ENCODE results near the gene CHI3L2. TPM values are rescaled to one million over a fixed set of nuclear protein-coding genes. Genes with fewer than 3 reads are reported as not detected.

The CHI3L2 gene
- polyA plus RNA-seq, 6 donors from 2014 or later = 42.6 to 239 (median 159) TPM

- DNase-seq (no peak), ATAC-seq (ENCODE audit: low read depth in 2 of 2) (no peak)
- H3K9me3 Mint-ChIP-seq = peaks cover 0 to 4% (median 4%) of the 10 kb centered on the region in 7 donors
- peaks cover 0 to 17% (median 14%) of the 10 kb centered on the region in 3 donors for H3K27me3 Mint-ChIP-seq
- peaks cover 6 to 8% of the 10 kb centered on the region in 2 donors for H3K36me3 Mint-ChIP-seq
- H3K4me1 Mint-ChIP-seq = no peaks in the 10 kb centered on the region
- H3K4me3 Mint-ChIP-seq = no peak overlapping the region
- no peak overlapping the region for H3K27ac Mint-ChIP-seq
Measured at GRCh38 chr1:111281411-111281810, 53.9 kb downstream of the CHI3L2 start.

- peaks cover 3 to 5% of the 10 kb centered on the region in 2 donors for H3K36me3 Mint-ChIP-seq
- H3K4me3 Mint-ChIP-seq = no peak overlapping the region
- H3K27me3 Mint-ChIP-seq = peaks cover 0 to 10% (median 8%) of the 10 kb centered on the region in 3 donors
- H3K9me3 Mint-ChIP-seq = peaks cover 0 to 4% (median 0%) of the 10 kb centered on the region in 7 donors
- ATAC-seq (ENCODE audit: low read depth in 2 of 2) = no peak
- H3K27ac Mint-ChIP-seq = no peak overlapping the region
- no peak for DNase-seq
- H3K4me1 Mint-ChIP-seq = no peaks in the 10 kb centered on the region
Measured at GRCh38 chr1:111283838-111284237, 56.3 kb downstream of the CHI3L2 start.

- ATAC-seq (ENCODE audit: low read depth in 2 of 2) (no peak), DNase-seq (no peak)
- no peaks in the 10 kb centered on the region for H3K4me1 Mint-ChIP-seq
- no peaks in the 10 kb centered on the region for H3K36me3 Mint-ChIP-seq
- no peaks in the 10 kb centered on the region for H3K27me3 Mint-ChIP-seq
- no peak overlapping the region for H3K27ac Mint-ChIP-seq
- no peak overlapping the region for H3K4me3 Mint-ChIP-seq
- H3K9me3 Mint-ChIP-seq = peaks cover 0 to 3% (median 0%) of the 10 kb centered on the region in 7 donors
Measured at GRCh38 chr1:111285879-111286278, 58.4 kb downstream of the CHI3L2 start.

- DNase-seq (no peak), ATAC-seq (ENCODE audit: low read depth in 2 of 2) (no peak)
- Mint-ChIP-seq H3K9me3 (peaks cover 0 to 4% (median 0%) of the 10 kb centered on the region in 7 donors), H3K36me3 (no peaks in the 10 kb centered on the region), H3K27me3 (no peaks in the 10 kb centered on the region), H3K4me1 (no peaks in the 10 kb centered on the region), H3K27ac (no peak overlapping the region), H3K4me3 (no peak overlapping the region)
Measured at GRCh38 chr1:111286912-111287311, 59.4 kb downstream of the CHI3L2 start.

- no peaks in the 10 kb centered on the region for H3K36me3 Mint-ChIP-seq
- no peak overlapping the region for H3K27ac Mint-ChIP-seq
- H3K9me3 Mint-ChIP-seq = peaks cover 0 to 4% (median 0%) of the 10 kb centered on the region in 7 donors
- ATAC-seq (ENCODE audit: low read depth in 2 of 2) = no peak
- H3K4me1 Mint-ChIP-seq = no peaks in the 10 kb centered on the region
- H3K27me3 Mint-ChIP-seq = no peaks in the 10 kb centered on the region
- no peak overlapping the region for H3K4me3 Mint-ChIP-seq
- no peak for DNase-seq
Measured at GRCh38 chr1:111289371-111289770, 61.9 kb downstream of the CHI3L2 start.

GRCh38 chr1:111290104-111290503, 62.6 kb downstream of the CHI3L2 start:
- H3K27ac Mint-ChIP-seq = no peak overlapping the region
- H3K27me3 Mint-ChIP-seq = no peaks in the 10 kb centered on the region
- ATAC-seq (ENCODE audit: low read depth in 2 of 2) = no peak
- no peak for DNase-seq
- no peaks in the 10 kb centered on the region for H3K36me3 Mint-ChIP-seq
- H3K4me1 Mint-ChIP-seq = no peaks in the 10 kb centered on the region
- H3K4me3 Mint-ChIP-seq = no peak overlapping the region
- peaks cover 0 to 4% (median 0%) of the 10 kb centered on the region in 7 donors for H3K9me3 Mint-ChIP-seq

GRCh38 chr1:111290630-111291029, 63.1 kb downstream of the CHI3L2 start, which contains the start of gene CHIA:
TSS of gene CHIA (plus strand) at chr1:111290851. CDS start at chr1:111310468, 19,617 bp downstream.
- no peak for ATAC-seq (ENCODE audit: low read depth in 2 of 2)
- no peak for DNase-seq
- no peak within 1 kb of the TSS for H3K27ac Mint-ChIP-seq
- H3K4me3 Mint-ChIP-seq = no peak within 1 kb of the TSS
- no peaks in the 10 kb centered on the region for H3K36me3 Mint-ChIP-seq
- H3K27me3 Mint-ChIP-seq = no peaks in the 10 kb centered on the region
- H3K9me3 Mint-ChIP-seq = peaks cover 0 to 5% (median 0%) of the 10 kb centered on the region in 7 donors
- H3K4me1 Mint-ChIP-seq = no peaks in the 10 kb centered on the region

Other genes starting within 250 kb of the CHI3L2 start
- 100 to 1,000 TPM; 266 to 365 (median 332) TPM for gene DRAM2, start 87.6 kb upstream of the CHI3L2 start, polyA plus RNA-seq (ENCODE audit: low read depth in 6 of 6)
- gene CEPT1, start 87.5 kb upstream of the CHI3L2 start, polyA plus RNA-seq (ENCODE audit: low read depth in 6 of 6) = 10 to 100 TPM; 52.0 to 76.1 (median 65.8) TPM
- gene DENND2D, start 27.1 kb upstream of the CHI3L2 start, polyA plus RNA-seq (ENCODE audit: low read depth in 6 of 6) = 100 to 1,000 TPM in 2 of 6 donors, 10 to 100 TPM in 4; 60.2 to 124 (median 82.6) TPM
- not detected for gene CHIA, start 63.1 kb downstream of the CHI3L2 start, polyA plus RNA-seq (ENCODE audit: low read depth in 6 of 6)
- 1 to 10 TPM in 2 of 6 donors, under 1 TPM in 4; 0.51 to 2.7 (median 0.71) TPM for gene OVGP1, start 200.0 kb downstream of the CHI3L2 start, polyA plus RNA-seq (ENCODE audit: low read depth in 6 of 6)
- 10 to 100 TPM; 46.4 to 61.2 (median 54.8) TPM for gene WDR77, start 221.5 kb downstream of the CHI3L2 start, polyA plus RNA-seq (ENCODE audit: low read depth in 6 of 6)
- 100 to 1,000 TPM; 356 to 441 (median 405) TPM for gene ATP5PB, start 221.8 kb downstream of the CHI3L2 start, polyA plus RNA-seq (ENCODE audit: low read depth in 6 of 6)
- gene C1orf162, start 246.3 kb downstream of the CHI3L2 start, polyA plus RNA-seq (ENCODE audit: low read depth in 6 of 6) = 100 to 1,000 TPM; 349 to 661 (median 403) TPM